Activated naive CD8-positive, alpha-beta T cell treated with anti-CD3 and anti-CD28 coated beads, Interleukin-2, amount 50 U/mL, for 16 hours (primary cell): Measurements from ENCODE around the gene UGT1A8.
"Not testable (repeated sequence)": the region's sequence is repeated elsewhere in the genome, so short reads cannot be mapped to it uniquely, and the experiment has no call there.

Experiments
- DNase-seq: peaks from one replicate; pipeline ENCODE4 v3.0.0-alpha.2; 2020; ENCODE audit warnings: low read depth, low spot score

The UGT1A8 gene

GRCh38 chr2:233617476-233617875, at the start of gene UGT1A8:
Gene UGT1A8 (plus strand): TSS chr2:233617633. CDS start chr2:233617708, 75 bp downstream.
- not testable (repeated sequence) for DNase-seq

GRCh38 chr2:233571001-233571400, 46.4 kb upstream of the UGT1A8 start:
- no peak for DNase-seq

- no peak for DNase-seq
These were observed 46.0 kb upstream of the UGT1A8 start for GRCh38 chr2:233571462-233571861.

GRCh38 chr2:233572468-233572867, 45.0 kb upstream of the UGT1A8 start:
- DNase-seq: no peak

GRCh38 chr2:233577341-233577740, 40.1 kb upstream of the UGT1A8 start:
- DNase-seq: not testable (repeated sequence)

- DNase-seq: not testable (repeated sequence)
These were observed 34.0 kb upstream of the UGT1A8 start for GRCh38 chr2:233583217-233583965.

GRCh38 chr2:233584210-233584609, 33.2 kb upstream of the UGT1A8 start:
- no peak for DNase-seq

- DNase-seq: no peak
These were observed 29.0 kb upstream of the UGT1A8 start for GRCh38 chr2:233588400-233588799.

- DNase-seq: not testable (repeated sequence)
These were observed 24.7 kb upstream of the UGT1A8 start for GRCh38 chr2:233592706-233593105.

GRCh38 chr2:233593201-233593600, 24.2 kb upstream of the UGT1A8 start:
- no peak for DNase-seq

- DNase-seq: no peak
These were observed 19.9 kb upstream of the UGT1A8 start for GRCh38 chr2:233597522-233597921.

- DNase-seq: no peak
These were observed 18.5 kb upstream of the UGT1A8 start for GRCh38 chr2:233598952-233599351.

GRCh38 chr2:233600386-233600785, 17.0 kb upstream of the UGT1A8 start:
- no peak for DNase-seq

GRCh38 chr2:233602076-233602475, 15.4 kb upstream of the UGT1A8 start:
- no peak for DNase-seq

- DNase-seq: no peak
These were observed 13.9 kb upstream of the UGT1A8 start for GRCh38 chr2:233603520-233603919.

GRCh38 chr2:233604826-233605225, 12.6 kb upstream of the UGT1A8 start:
- DNase-seq: no peak

- DNase-seq: no peak
These were observed 11.8 kb upstream of the UGT1A8 start for GRCh38 chr2:233605680-233606079.

- DNase-seq: no peak
These were observed 6.1 kb upstream of the UGT1A8 start for GRCh38 chr2:233611284-233611683.

GRCh38 chr2:233620204-233620603, 2.8 kb downstream of the UGT1A8 start:
- DNase-seq: no peak

- not testable (repeated sequence) for DNase-seq
These were observed 4.4 kb downstream of the UGT1A8 start for GRCh38 chr2:233621863-233622262.

- DNase-seq: no peak
These were observed 10.0 kb downstream of the UGT1A8 start for GRCh38 chr2:233627331-233628025.

- not testable (repeated sequence) for DNase-seq
These were observed 18.9 kb downstream of the UGT1A8 start, which contains the start of gene UGT1A10 for GRCh38 chr2:233636306-233636705. Gene UGT1A10 (plus strand): TSS chr2:233636448. CDS start chr2:233636523, 75 bp downstream.

- DNase-seq: no peak
These were observed 21.4 kb downstream of the UGT1A8 start for GRCh38 chr2:233638836-233639235.
